A549 (cell line): ENCODE measurements around the gene ZNF526. TPM values are rescaled to one million over a fixed set of nuclear protein-coding genes. Genes with fewer than 3 reads are reported as not detected.

Experiments used
- ATAC-seq, 2 experiments: fragments of 200-7000 bp in 1 of 2; fragments of >200 bp in 1 of 2; cut with Nextera tagmentation in 1 of 2; cut with Tn5 transposase in 1 of 2; 3 replicates each; pipeline versions ENCODE4 v1.8.0 to v1.9.1; 2018 to 2020; ENCODE audit warnings: mild to moderate bottlenecking in 1 of 2, moderate library complexity in 1 of 2
- CTCF ChIA-PET: fragments of 300-600 bp; sonication (Branson Sonifier 250); formaldehyde crosslinking; extraction: SDS; loops from one replicate; lab custom pipeline; 2021; ENCODE audit warnings: antibody characterized with exemption, inconsistent platforms; lab: Yijun Ruan, JAX
- POLR2A ChIA-PET: fragments of 350-600 bp; formaldehyde crosslinking; extraction: SDS; loops from one replicate; lab custom pipeline; 2021; ENCODE audit warnings: antibody characterized with exemption, inconsistent platforms; lab: Yijun Ruan, JAX
- DNase-seq, 2 experiments: peaks; one replicate each; pipeline versions ENCODE4 v3.0.0 to v3.0.0-alpha.2; 2011 to 2016; ENCODE audit warnings: low read depth in 1 of 2, low spot score in 1 of 2
- FAIRE-seq: peaks from 2 replicates; lab custom pipeline; 2011; peaks lifted over from hg19 to GRCh38; lab: Jason Lieb, UNC
- H3K27ac ChIP-seq, 2 experiments: fragments of >200 bp; sonication (Bioruptor Twin); formaldehyde crosslinking; 3 replicates each; pipeline ENCODE4 v1.5.1; 2016 to 2017
- H3K4me1 ChIP-seq: fragments of >200 bp; sonication (Bioruptor Twin); formaldehyde crosslinking; 3 replicates; pipeline ENCODE4 v1.6.1; 2016
- H3K4me2 ChIP-seq: fragments of >200 bp; sonication (Bioruptor Twin); formaldehyde crosslinking; 3 replicates; pipeline ENCODE4 v1.6.1; 2016
- H3K4me3 ChIP-seq: fragments of >200 bp; sonication (Bioruptor Twin); formaldehyde crosslinking; 3 replicates; pipeline ENCODE4 v1.5.1; 2016
- H3K9me3 ChIP-seq: fragments of >200 bp; sonication (Bioruptor Twin); formaldehyde crosslinking; 3 replicates; pipeline ENCODE4 v1.6.1; 2016
- BHLHE40 ChIP-seq: IDR thresholded peaks from 2 replicates; pipeline ENCODE4 v1.6.1; 2012; ENCODE audit warnings: low read depth, low read length, inconsistent platforms
- CBX2 ChIP-seq: fragments of 200-600 bp; sonication (generic); IDR thresholded peaks from 2 replicates; pipeline ENCODE4 v1.6.1; 2016; ENCODE audit warnings: low read depth, mild to moderate bottlenecking, borderline replicate concordance
- CBX8 ChIP-seq: fragments of 200-600 bp; sonication (generic); IDR thresholded peaks from 2 replicates; pipeline ENCODE4 v1.6.1; 2016
- CEBPB ChIP-seq, 2 experiments: fragments of >200 bp in 1 of 2; sonication (Bioruptor Twin) in 1 of 2; formaldehyde crosslinking in 1 of 2; IDR thresholded peaks; 2 replicates each; pipeline ENCODE4 v1.6.1; 2012 to 2016
- CHD4 ChIP-seq: fragments of 200-600 bp; sonication (generic); IDR thresholded peaks from 2 replicates; pipeline ENCODE4 v1.6.1; 2016; ENCODE audit warnings: antibody characterized with exemption, mild to moderate bottlenecking, borderline replicate concordance
- EHF ChIP-seq: fragments of 250-450 bp; sonication (Bioruptor Pico); IDR thresholded peaks from 2 replicates; pipeline ENCODE4 v1.5.0; 2020; ENCODE audit warnings: mild to moderate bottlenecking
- GATA3 ChIP-seq: IDR thresholded peaks from 2 replicates; pipeline ENCODE4 v1.6.1; 2012; ENCODE audit warnings: borderline replicate concordance
- HDAC2 ChIP-seq: fragments of 200-600 bp; sonication (generic); IDR thresholded peaks from 2 replicates; pipeline ENCODE4 v1.6.1; 2016
- HEYL ChIP-seq: fragments of 250-450 bp; sonication (Bioruptor Pico); IDR thresholded peaks from 2 replicates; pipeline ENCODE4 v1.8.0; 2021; ENCODE audit warnings: mild to moderate bottlenecking, moderate library complexity
- HMGXB4 ChIP-seq: fragments of 250-450 bp; sonication (Bioruptor Pico); IDR thresholded peaks from 2 replicates; pipeline ENCODE4 v1.5.0; 2021; ENCODE audit warnings: mild to moderate bottlenecking, moderate library complexity, borderline replicate concordance
- HOXA7 ChIP-seq: fragments of 250-450 bp; sonication (Bioruptor Pico); IDR thresholded peaks from 2 replicates; pipeline ENCODE4 v1.5.0; 2020; ENCODE audit warnings: mild to moderate bottlenecking, moderate library complexity
- HOXB5 ChIP-seq: fragments of 250-450 bp; sonication (Bioruptor Pico); IDR thresholded peaks from 2 replicates; pipeline ENCODE4 v1.5.0; 2020; ENCODE audit warnings: mild to moderate bottlenecking, moderate library complexity
- JUN ChIP-seq, 2 experiments: fragments of >200 bp; sonication (Bioruptor Twin); formaldehyde crosslinking; IDR thresholded peaks; 2 replicates in 1 of 2; 3 replicates in 1 of 2; pipeline ENCODE4 v1.6.1; 2016 to 2017
- JUNB ChIP-seq: fragments of >200 bp; sonication (Bioruptor Twin); formaldehyde crosslinking; IDR thresholded peaks from 2 replicates; pipeline ENCODE4 v1.6.1; 2016
- MAFK ChIP-seq: fragments of 450-650 bp; IDR thresholded peaks from 2 replicates; pipeline ENCODE4 v1.6.1; 2014; ENCODE audit not compliant: partially characterized antibody
- MAX ChIP-seq: IDR thresholded peaks from 2 replicates; pipeline ENCODE4 v1.6.1; 2012
- MAZ ChIP-seq: fragments of 150-350 bp; IDR thresholded peaks from 2 replicates; pipeline ENCODE4 v1.6.1; 2014; ENCODE audit warnings: antibody characterized with exemption, low read depth, low read length, borderline replicate concordance
- NPAS2 ChIP-seq: fragments of 250-450 bp; sonication (Bioruptor Pico); IDR thresholded peaks from 2 replicates; pipeline ENCODE4 v1.8.0; 2022; ENCODE audit warnings: mild to moderate bottlenecking, moderate library complexity, borderline replicate concordance
- NR3C1 ChIP-seq: fragments of >200 bp; sonication (Bioruptor Twin); formaldehyde crosslinking; IDR thresholded peaks from 3 replicates; pipeline ENCODE4 v1.6.1; 2017
- PBX3 ChIP-seq: IDR thresholded peaks from 2 replicates; pipeline ENCODE4 v1.6.1; 2012
- PHF8 ChIP-seq: fragments of 200-600 bp; sonication (generic); IDR thresholded peaks from 2 replicates; pipeline ENCODE4 v1.6.1; 2016; ENCODE audit warnings: low read depth, mild to moderate bottlenecking, antibody characterized with exemption, moderate library complexity, borderline replicate concordance
- POLR2AphosphoS2 ChIP-seq: conservative IDR thresholded peaks from 2 replicates; pipeline ENCODE4 v1.6.1; 2012; ENCODE audit warnings: low read length, improper control_type of control experiment, inconsistent platforms
- RCOR1 ChIP-seq: fragments of 150-350 bp; IDR thresholded peaks from 2 replicates; pipeline ENCODE4 v1.6.1; 2014; ENCODE audit warnings: antibody characterized with exemption, low read length, low read depth
- REST ChIP-seq: fragments of 200-600 bp; sonication (generic); IDR thresholded peaks from 2 replicates; pipeline ENCODE4 v1.6.1; 2016; ENCODE audit warnings: antibody characterized with exemption, mild to moderate bottlenecking, moderate library complexity
- TFCP2L1 ChIP-seq: fragments of 250-450 bp; sonication (Bioruptor Pico); IDR thresholded peaks from 2 replicates; pipeline ENCODE4 v1.5.0; 2021; ENCODE audit warnings: mild to moderate bottlenecking
- TP53 ChIP-seq: fragments of 250-450 bp; sonication (Bioruptor Pico); IDR thresholded peaks from 2 replicates; pipeline ENCODE4 v1.5.0; 2021; ENCODE audit warnings: mild to moderate bottlenecking, moderate library complexity
- ZC3H11A ChIP-seq: fragments of 450-650 bp; IDR thresholded peaks from 2 replicates; pipeline ENCODE4 v1.6.1; 2014; ENCODE audit warnings: antibody characterized with exemption, mild to moderate bottlenecking
- WGBS: methylation state at CpG from one replicate; pipeline ENCODE4 v1.1.6; 2017; ENCODE audit errors: missing lambda C conversion rate; 5-methylcytosine and 5-hydroxymethylcytosine counted together
- polyA plus RNA-seq, 4 experiments: library from polyadenylated mRNA; depleted of rRNA in 3 of 4; stranded (reverse); fragments of >200 nt; fragmentation: RNase III in 1 of 4; extraction: RNeasy Plus Mini Kit Qiagen cat#74134 plus additional on column Dnase treatment in 1 of 4; gene quantifications; 2 replicates in 3 of 4; 3 replicates in 1 of 4; pipeline ENCODE4 v1.2.3, GENCODE V29; 2011 to 2017

ZNF526 gene
- polyA plus RNA-seq, 2 of the 4 experiments (the other 2 are of a cell fraction): 7.1 to 12.9 TPM

GRCh38 chr19:42216653-42217519, 3.2 kb upstream of the ZNF526 start:
- CTCF ChIA-PET: interaction anchor here (0.8 to 3.6 kb wide), 19 partner anchors 8 to 206 kb away, joined by 3 to 29 read pairs (median 3); partner anchors contain the start of gene POU2F2
- POLR2A ChIA-PET: interaction anchor here (0.7 to 1.0 kb wide), 3 partner anchors 8 to 26 kb away, joined by 3 read pairs; no protein-coding TSS in a partner anchor
- ATAC-seq (peak; percentile 25 to 39), FAIRE-seq (no peak), DNase-seq (peak in 1 of 2 experiments; percentile 66)
- Histone ChIP-seq H3K4me2 (peak overlapping the region; percentile 77), H3K27ac (peak overlapping the region; percentile 77 to 89), H3K4me1 (peaks cover 40% of the 10 kb centered on the region), H3K4me3 (peak overlapping the region; percentile 69), H3K9me3 (no peaks in the 10 kb centered on the region)
- TF ChIP-seq CEBPB (IDR thresholded peaks at IDR 0.05) (no peak), TFCP2L1 (CRISPR knock-in tag) (0 out of 2 replicates have a peak, but pooled peaks have one; percentile 44), CBX8 (no peak), PHF8 (no peak; the same call in 1 of the 2 replicates), HOXA7 (CRISPR knock-in tag) (no peak), CBX2 (no peak), HOXB5 (CRISPR knock-in tag) (0 out of 2 replicates have a peak, but pooled peaks have one; percentile 26)
- 13% methylated on average over 62 of the region's 79 CpGs for WGBS

GRCh38 chr19:42217520-42218437, 2.3 kb upstream of the ZNF526 start, which contains the start of gene DEDD2:
TSS of gene DEDD2 (minus strand) at chr19:42217677. CDS start at chr19:42217007, 670 bp downstream.
- CTCF ChIA-PET: interaction anchor here (0.7 to 3.6 kb wide), 13 partner anchors 11 to 207 kb away, joined by 3 to 29 read pairs (median 3); partner anchors contain the start of gene POU2F2
- H3K4me3 ChIP-seq: peak within 1 kb of the TSS; percentile 69
- 17% methylated on average over 57 of the region's 57 CpGs for WGBS
- peak; percentile 100 for FAIRE-seq
- peak within 1 kb of the TSS; percentile 77 for H3K4me2 ChIP-seq
- H3K9me3 ChIP-seq: no peaks in the 10 kb centered on the region
- DNase-seq: peak; percentile 99 to 100
- peaks cover 40% of the 10 kb centered on the region for H3K4me1 ChIP-seq
- ATAC-seq: peak; percentile 67 to 80
- H3K27ac ChIP-seq: peak within 1 kb of the TSS; percentile 79 to 89
- POLR2A ChIA-PET: interaction anchor here (0.7 to 1.0 kb wide), 2 partner anchors 9 to 12 kb away, joined by 3 read pairs; no protein-coding TSS in a partner anchor
- TF ChIP-seq BHLHE40 (peak; percentile 47; the same call in 1 of the 2 replicates), NR3C1 (no peak), TP53 (CRISPR knock-in tag) (no peak), NPAS2 (CRISPR knock-in tag) (no peak), RCOR1 (no peak), HMGXB4 (no peak), JUNB (no peak), PBX3 (peak; percentile 45; the same call in 1 of the 2 replicates), JUN (IDR thresholded peaks at IDR 0.05) (peak; percentile 57 to 73; a peak in 3 of 5 replicates), TFCP2L1 (CRISPR knock-in tag) (no peak), CHD4 (no peak), MAZ (no peak), ZC3H11A (no peak), REST (0 out of 2 replicates have a peak, but pooled peaks have one; percentile 25), HDAC2 (no peak), PHF8 (peak; percentile 58; the same call in 1 of the 2 replicates), MAFK (peak; percentile 5), GATA3 (no peak; the same call in 1 of the 2 replicates), HEYL (no peak), POLR2AphosphoS2 (no peak), HOXB5 (CRISPR knock-in tag) (no peak), EHF (CRISPR knock-in tag) (no peak), MAX (peak; percentile 89)
